GM21529 (cell line): ENCODE measurements around the gene DYNC2I2.
"Not testable (repeated sequence)": the region's sequence is repeated elsewhere in the genome, so short reads cannot be mapped to it uniquely, and the experiment has no call there.

ENCODE experiments used
- ATAC-seq: cut with Tn5 transposase; IDR thresholded peaks from one replicate; pipeline ENCODE4 v1.9.1; 2021; ENCODE audit not compliant: unreplicated experiment

Gene DYNC2I2

GRCh38 chr9:128619779-128620178 lies 36.9 kb downstream of the DYNC2I2 start:
- no peak for ATAC-seq

DNA sequence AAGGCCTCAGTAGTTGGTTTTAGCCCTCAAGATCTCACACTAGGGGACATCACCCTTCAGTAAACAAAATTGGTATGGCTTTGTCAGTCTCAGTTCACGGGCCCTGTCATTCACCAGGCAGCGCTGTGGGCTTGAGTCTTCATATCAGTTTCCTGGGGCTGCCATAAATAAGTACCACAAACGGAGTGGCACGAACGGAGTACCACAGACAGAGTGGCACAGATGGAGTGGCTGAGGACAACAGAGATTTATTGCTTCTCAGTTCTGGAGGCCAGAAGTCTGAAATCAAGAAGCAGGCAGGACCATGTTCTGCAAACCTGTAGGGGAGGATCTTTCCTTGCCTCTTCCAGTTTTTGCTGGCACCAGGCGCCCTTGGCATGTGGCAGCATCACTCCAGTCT lies 37.5 kb downstream of the DYNC2I2 start:
- no peak for ATAC-seq

DNA sequence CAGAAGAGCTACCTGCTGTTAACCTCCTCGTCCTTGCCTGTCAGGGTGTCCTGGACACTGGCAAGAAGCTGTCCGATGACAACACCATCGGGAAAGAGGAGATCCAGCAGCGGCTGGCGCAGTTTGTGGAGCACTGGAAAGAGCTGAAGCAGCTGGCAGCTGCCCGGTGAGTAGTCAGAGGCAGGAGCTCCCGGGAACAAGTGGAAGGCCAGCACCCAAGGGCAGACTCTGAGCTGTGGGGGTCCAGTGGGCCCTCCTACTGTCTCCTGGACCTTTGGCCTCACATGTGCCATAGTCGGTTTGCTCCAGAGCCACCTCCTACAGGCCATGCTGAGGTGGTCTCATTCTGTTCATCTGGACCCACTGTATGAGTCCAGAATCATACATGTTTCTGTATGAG lies 38.7 kb downstream of the DYNC2I2 start:
- ATAC-seq: no peak

- no peak for ATAC-seq
Measured at GRCh38 chr9:128615571-128615970, 41.1 kb downstream of the DYNC2I2 start.

DNA sequence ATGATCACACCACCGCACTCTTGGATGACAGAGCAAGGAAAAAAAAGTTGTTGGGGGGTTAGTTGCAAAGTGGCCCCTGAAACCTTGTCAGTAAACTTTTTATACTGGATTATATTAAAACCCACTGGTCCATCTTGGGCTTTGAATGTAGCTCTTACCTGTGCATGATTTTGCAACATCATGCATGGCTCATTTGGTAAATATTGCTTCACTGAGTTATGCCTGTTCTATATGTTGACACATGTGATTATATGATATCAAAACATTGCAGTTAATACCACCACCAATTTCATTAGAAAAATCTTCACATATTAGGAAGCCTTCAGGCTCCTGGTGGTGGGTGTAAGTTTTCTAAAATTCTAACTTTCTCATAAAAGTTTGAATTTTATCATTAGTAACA lies 41.9 kb downstream of the DYNC2I2 start:
- no peak for ATAC-seq

DNA sequence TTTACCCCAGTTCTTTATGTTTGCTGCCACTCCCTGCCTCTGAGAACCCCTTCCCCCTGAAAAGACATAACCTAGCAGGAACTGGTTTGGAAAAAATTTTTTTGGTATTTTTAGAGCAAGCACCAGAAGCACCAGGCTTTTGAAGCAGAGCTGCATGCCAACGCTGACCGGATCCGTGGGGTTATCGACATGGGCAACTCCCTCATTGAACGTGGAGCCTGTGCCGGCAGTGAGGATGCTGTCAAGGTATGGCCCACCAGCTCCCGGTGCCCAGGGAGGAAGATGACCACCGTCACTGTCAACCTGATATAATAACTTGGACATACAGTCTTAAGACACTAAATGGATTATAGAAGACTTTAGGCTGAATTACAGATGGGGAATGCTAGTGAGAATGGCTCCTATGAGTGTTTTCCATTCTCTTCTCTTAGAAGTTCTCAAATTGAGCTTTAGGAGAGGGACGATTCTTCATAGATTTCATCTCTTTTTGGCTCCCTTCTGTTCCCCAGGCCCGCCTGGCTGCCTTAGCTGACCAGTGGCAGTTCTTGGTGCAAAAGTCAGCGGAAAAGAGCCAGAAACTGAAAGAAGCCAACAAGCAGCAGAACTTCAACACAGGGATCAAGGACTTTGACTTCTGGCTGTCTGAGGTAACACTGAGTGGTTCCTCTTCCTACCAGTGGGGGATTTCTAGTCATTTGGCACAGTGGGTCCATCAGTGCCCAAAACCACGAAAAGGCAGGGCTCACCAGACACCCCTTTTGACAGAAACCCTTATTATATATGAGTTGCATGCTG lies 44.9 kb downstream of the DYNC2I2 start:
- ATAC-seq: no peak

- no peak for ATAC-seq
Measured at GRCh38 chr9:128610897-128611296, 45.8 kb downstream of the DYNC2I2 start.

DNA sequence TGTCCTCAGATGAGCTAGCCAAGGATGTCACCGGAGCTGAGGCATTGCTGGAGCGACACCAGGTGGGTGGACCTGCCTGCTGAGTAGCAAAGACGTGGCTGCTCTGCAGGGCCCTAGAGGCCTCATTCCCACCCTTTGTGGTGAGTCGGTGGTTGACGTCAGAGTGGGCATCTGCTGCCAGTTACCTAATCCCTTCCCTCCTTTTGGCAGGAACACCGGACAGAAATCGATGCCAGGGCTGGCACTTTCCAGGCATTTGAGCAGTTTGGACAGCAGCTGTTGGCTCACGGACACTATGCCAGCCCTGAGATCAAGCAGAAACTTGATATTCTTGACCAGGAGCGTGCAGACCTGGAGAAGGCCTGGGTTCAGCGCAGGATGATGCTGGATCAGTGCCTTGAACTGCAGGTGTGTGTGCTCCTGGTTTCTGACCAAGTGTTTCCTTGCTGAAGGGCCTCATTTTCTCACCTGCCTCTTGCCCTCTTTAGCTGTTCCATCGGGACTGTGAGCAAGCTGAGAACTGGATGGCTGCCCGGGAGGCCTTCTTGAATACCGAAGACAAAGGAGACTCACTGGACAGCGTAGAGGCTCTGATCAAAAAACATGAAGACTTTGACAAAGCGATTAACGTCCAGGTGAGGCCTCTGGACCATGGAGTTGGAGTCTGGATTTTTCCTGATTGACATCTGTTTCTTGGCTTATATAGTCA lies 48.9 kb downstream of the DYNC2I2 start:
- ATAC-seq: no peak

- ATAC-seq: no peak
Measured at GRCh38 chr9:128603697-128604096, 53.0 kb downstream of the DYNC2I2 start.

GRCh38 chr9:128600099-128600498 lies 56.5 kb downstream of the DYNC2I2 start:
- no peak for ATAC-seq

DNA sequence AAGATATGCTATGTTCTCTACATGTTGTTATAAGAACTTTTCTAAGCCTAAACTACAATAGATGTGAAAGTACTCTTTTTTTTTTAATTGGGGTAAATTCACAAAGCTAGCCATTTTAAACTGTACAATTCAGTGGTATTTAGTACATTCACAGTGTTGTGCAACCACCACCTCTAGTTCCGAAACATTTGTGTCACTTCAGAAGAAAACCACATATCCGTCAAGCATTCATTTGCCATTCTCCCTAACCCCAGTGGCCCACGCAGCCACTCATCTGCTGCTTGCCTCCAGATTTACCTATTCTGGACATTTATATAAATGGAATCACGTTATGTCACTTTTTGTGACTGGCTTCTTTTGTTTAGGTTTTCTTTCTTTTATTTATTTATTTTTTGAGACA lies 61.2 kb downstream of the DYNC2I2 start:
- ATAC-seq: no peak

DNA sequence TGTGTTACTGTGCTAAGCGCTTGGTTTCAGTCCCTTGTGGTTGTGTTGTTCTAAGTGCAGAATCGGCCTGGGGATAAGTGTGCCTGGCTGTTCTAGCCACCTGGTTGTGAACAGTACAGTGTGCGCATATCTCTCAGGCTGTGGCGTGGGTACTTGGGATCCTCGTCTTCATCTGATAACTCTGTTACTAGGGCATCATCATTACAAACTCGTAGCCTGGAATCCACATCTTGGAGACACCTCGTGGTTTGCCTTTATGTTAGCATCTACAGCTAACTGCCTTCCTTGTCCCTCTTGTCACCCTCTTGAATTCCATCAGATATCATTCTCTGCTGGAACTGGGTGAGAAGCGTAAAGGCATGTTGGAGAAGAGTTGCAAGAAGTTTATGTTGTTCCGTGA lies 62.8 kb downstream of the DYNC2I2 start:
- ATAC-seq: no peak

DNA sequence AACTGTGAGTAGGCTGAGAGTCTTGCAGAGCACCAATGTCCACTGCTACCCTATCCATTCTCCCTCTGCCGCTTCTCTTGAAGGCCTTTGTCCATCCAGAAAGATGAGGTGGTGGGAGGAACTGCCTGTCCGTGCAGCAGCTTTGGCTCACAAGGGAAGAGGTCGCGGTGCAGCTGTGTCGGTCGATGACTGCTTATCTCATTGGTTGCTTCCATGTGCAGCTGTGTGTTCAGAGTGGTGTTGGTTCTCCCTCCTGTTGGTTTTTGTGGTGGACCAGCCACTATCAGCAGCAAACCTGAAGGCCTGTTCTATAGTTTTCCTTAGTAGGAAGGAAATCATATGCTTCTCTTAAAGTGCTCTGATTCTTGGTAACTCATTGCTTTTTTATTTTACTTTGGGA lies 63.6 kb downstream of the DYNC2I2 start:
- no peak for ATAC-seq

DNA sequence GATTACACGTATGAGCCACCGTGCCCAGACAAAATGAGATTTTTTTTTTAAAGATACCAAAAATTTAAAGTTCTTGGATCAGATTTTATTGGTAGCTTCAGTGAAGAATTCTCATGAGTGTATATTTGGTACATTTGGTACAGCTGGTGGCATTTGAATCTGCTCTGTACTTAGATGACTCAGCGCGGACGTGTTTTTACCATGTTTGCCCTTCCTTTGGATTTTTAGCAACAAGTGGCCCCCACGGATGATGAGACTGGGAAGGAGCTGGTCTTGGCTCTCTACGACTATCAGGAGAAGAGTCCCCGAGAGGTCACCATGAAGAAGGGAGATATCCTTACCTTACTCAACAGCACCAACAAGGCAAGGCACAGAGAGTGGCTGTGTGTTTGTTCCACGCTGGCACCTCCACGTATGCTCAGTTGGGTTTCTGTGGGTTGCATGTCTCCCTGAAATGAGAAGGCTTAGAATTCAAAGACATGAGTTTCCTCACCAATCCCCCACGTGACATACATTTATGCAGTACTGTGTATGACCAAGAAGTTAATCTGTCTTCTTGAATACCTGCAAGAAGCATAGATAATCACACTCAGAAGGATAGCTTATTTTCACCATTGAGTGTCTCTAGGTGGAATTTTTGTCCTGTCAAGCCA lies 67.9 kb downstream of the DYNC2I2 start:
- no peak for ATAC-seq

- no peak for ATAC-seq
Measured at GRCh38 chr9:128587453-128587852, 69.2 kb downstream of the DYNC2I2 start.

DNA sequence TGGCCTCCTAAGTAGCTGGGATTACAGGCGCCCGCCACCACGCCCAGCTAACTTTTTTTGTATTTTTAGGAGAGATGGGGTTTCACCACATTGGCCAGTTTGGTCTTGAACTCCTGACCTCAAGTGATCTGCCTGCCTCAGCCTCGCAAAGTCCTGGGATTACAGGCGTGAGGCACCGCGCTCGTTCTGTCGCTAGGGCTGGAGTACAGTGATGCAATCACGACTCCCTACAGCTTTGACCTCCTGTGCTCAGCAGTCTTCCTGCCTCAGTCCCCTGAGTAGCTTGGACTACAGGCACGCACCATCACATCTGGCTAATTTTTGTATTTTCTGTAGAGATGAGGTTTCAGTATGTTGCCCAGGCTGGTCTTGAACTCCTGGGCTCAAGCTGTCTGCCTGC lies 69.7 kb downstream of the DYNC2I2 start:
- ATAC-seq: not testable (repeated sequence)

DNA sequence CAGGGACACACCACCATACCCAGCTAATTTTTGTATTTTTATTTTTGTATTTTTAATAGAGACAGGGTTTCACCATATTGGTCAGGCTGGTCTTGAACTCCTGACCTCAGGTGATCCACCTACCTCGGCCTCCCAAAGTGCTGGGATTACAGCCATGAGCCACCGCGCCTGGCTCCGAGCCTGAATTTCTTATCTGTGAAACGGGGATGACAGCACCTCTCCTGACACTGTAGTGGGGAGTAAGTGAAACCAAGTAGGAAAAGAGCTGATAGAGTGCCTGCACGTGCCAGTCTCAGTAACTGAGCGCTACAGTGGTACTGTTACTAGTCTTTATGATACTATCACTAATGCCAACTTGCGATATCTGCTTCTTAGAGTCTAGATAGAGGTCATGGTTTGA lies 71.5 kb downstream of the DYNC2I2 start:
- not testable (repeated sequence) for ATAC-seq
